ENCODE measurements around the gene TMEM101. TPM values are rescaled to one million over a fixed set of nuclear protein-coding genes. Genes with fewer than 3 reads are reported as not detected.

TMEM101 gene
- total and polyA plus RNA-seq, 2 of the 13 experiments (the other 11 are each of a cell fraction or from before 2014, with no cell fraction given): 72.0 to 100 TPM

DNA sequence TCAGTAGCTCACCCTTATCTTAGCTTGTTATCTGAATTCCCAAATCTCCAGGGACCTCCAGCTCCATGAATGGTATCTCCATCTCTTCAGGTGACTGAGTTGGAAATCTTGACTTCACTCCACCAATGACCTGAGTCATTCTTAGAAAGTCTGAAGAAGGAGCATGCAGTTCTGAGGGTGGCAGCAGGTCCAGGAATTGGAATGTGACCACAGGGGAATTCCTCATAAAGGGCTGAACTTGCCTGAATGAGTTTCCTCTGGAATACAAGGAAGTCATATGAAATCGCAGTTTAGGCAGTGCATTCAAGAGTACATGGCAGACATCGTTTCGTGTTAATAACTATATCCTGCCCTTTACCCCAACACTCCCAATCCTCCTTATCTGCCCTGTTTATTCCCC, 48.5 kb downstream of the TMEM101 start:
- peaks cover 5 to 45% of the 10 kb centered on the region in 2 experiments for H3K27me3 ChIP-seq (ENCODE audit: control insufficient read depth in 1 of 2, insufficient read depth in 2 of 2, low read length in 2 of 2)
- FAIRE-seq (no peak), DNase-seq (ENCODE audit: low spot score) (no peak), ATAC-seq (no peak)
- H2AFZ ChIP-seq (ENCODE audit: low read length): no peak overlapping the region
- H3K36me3 ChIP-seq (replicated peaks in 1 of 2; ENCODE audit: control insufficient read depth in 1 of 2, insufficient read depth in 2 of 2, low read length in 2 of 2): no peaks in the 10 kb centered on the region
- H3K27ac ChIP-seq (ENCODE audit: extremely low read length, insufficient read depth, low read length): no peak overlapping the region
- WGBS (ENCODE audit: low lambda C conversion rate): 43% methylated on average over 3 of the region's 3 CpGs
- H3K4me2 ChIP-seq (ENCODE audit: low read depth, low read length): no peak overlapping the region
- H3K4me1 ChIP-seq (ENCODE audit: insufficient read depth, low read length): peaks cover 38% of the 10 kb centered on the region
- H3K4me3 ChIP-seq (replicated peaks in 1 of 3; ENCODE audit: insufficient read depth in 1 of 3, low read depth in 2 of 3, low read length in 3 of 3): no peak overlapping the region
- no TSS peak for BruUV-seq (replicated peaks)
- in situ Hi-C loops (cut with HindIII; ENCODE audit: extremely low pct_ligation_motif_present, low pct_unique_long_range_greater_than_20kb) (no loop called here), intact Hi-C loops (cut with micrococcal nuclease; ENCODE audit: unreplicated experiment) (no loop called here)
- no peak overlapping the region for H3K9ac ChIP-seq (ENCODE audit: insufficient read depth, low read depth, low read length)
- ChIA-PET CTCF (ENCODE audit: low intra/inter-chr PET ratio, low total read pairs) (no interaction called here), POLR2A (no interaction called here)
- no peaks in the 10 kb centered on the region for H3K9me3 ChIP-seq (ENCODE audit: low read length)
- no peaks in the 10 kb centered on the region for H3K79me2 ChIP-seq (ENCODE audit: insufficient read depth, low read length)
- no peaks in the 10 kb centered on the region for H4K20me1 ChIP-seq (ENCODE audit: insufficient read depth, low read length)
- TF ChIP-seq KDM3A (CRISPR knock-in tag; IDR thresholded peaks at IDR 0.05; ENCODE audit: low read depth) (no peak), ZNF790 (CRISPR knock-in tag; IDR thresholded peaks at IDR 0.05; ENCODE audit: borderline replicate concordance) (no peak), ZMAT3 (CRISPR knock-in tag; conservative IDR thresholded peaks at IDR 0.05) (no peak), ZNF672 (CRISPR knock-in tag; IDR thresholded peaks at IDR 0.05) (no peak), AGO2 (optimal IDR thresholded peaks at IDR 0.05; ENCODE audit: low read depth, low read length) (no peak), TCF7 (IDR thresholded peaks at IDR 0.05; ENCODE audit: low read depth) (no peak), ZBTB8A (CRISPR knock-in tag; IDR thresholded peaks at IDR 0.05; ENCODE audit: borderline replicate concordance, low read depth) (no peak), DR1 (CRISPR knock-in tag; IDR thresholded peaks at IDR 0.05) (no peak)
- TF ChIP-seq, protein P1, sequence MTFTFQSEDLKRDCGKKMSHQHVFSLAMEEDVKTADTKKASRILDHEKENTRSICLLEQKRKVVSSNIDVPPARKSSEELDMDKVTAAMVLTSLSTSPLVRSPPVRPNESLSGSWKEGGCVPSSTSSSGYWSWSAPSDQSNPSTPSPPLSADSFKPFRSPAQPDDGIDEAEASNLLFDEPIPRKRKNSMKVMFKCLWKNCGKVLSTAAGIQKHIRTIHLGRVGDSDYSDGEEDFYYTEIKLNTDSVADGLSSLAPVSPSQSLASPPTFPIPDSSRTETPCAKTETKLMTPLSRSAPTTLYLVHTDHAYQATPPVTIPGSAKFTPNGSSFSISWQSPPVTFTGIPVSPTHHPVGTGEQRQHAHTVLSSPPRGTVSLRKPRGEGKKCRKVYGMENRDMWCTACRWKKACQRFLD (CRISPR knock-in tag; IDR thresholded peaks at IDR 0.05; ENCODE audit: borderline replicate concordance): no peak
- TF ChIP-seq, protein P2, sequence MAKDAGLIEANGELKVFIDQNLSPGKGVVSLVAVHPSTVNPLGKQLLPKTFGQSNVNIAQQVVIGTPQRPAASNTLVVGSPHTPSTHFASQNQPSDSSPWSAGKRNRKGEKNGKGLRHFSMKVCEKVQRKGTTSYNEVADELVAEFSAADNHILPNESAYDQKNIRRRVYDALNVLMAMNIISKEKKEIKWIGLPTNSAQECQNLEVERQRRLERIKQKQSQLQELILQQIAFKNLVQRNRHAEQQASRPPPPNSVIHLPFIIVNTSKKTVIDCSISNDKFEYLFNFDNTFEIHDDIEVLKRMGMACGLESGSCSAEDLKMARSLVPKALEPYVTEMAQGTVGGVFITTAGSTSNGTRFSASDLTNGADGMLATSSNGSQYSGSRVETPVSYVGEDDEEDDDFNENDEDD (CRISPR knock-in tag; IDR thresholded peaks at IDR 0.05; ENCODE audit: borderline replicate concordance): no peak
- TF ChIP-seq, protein P3, sequence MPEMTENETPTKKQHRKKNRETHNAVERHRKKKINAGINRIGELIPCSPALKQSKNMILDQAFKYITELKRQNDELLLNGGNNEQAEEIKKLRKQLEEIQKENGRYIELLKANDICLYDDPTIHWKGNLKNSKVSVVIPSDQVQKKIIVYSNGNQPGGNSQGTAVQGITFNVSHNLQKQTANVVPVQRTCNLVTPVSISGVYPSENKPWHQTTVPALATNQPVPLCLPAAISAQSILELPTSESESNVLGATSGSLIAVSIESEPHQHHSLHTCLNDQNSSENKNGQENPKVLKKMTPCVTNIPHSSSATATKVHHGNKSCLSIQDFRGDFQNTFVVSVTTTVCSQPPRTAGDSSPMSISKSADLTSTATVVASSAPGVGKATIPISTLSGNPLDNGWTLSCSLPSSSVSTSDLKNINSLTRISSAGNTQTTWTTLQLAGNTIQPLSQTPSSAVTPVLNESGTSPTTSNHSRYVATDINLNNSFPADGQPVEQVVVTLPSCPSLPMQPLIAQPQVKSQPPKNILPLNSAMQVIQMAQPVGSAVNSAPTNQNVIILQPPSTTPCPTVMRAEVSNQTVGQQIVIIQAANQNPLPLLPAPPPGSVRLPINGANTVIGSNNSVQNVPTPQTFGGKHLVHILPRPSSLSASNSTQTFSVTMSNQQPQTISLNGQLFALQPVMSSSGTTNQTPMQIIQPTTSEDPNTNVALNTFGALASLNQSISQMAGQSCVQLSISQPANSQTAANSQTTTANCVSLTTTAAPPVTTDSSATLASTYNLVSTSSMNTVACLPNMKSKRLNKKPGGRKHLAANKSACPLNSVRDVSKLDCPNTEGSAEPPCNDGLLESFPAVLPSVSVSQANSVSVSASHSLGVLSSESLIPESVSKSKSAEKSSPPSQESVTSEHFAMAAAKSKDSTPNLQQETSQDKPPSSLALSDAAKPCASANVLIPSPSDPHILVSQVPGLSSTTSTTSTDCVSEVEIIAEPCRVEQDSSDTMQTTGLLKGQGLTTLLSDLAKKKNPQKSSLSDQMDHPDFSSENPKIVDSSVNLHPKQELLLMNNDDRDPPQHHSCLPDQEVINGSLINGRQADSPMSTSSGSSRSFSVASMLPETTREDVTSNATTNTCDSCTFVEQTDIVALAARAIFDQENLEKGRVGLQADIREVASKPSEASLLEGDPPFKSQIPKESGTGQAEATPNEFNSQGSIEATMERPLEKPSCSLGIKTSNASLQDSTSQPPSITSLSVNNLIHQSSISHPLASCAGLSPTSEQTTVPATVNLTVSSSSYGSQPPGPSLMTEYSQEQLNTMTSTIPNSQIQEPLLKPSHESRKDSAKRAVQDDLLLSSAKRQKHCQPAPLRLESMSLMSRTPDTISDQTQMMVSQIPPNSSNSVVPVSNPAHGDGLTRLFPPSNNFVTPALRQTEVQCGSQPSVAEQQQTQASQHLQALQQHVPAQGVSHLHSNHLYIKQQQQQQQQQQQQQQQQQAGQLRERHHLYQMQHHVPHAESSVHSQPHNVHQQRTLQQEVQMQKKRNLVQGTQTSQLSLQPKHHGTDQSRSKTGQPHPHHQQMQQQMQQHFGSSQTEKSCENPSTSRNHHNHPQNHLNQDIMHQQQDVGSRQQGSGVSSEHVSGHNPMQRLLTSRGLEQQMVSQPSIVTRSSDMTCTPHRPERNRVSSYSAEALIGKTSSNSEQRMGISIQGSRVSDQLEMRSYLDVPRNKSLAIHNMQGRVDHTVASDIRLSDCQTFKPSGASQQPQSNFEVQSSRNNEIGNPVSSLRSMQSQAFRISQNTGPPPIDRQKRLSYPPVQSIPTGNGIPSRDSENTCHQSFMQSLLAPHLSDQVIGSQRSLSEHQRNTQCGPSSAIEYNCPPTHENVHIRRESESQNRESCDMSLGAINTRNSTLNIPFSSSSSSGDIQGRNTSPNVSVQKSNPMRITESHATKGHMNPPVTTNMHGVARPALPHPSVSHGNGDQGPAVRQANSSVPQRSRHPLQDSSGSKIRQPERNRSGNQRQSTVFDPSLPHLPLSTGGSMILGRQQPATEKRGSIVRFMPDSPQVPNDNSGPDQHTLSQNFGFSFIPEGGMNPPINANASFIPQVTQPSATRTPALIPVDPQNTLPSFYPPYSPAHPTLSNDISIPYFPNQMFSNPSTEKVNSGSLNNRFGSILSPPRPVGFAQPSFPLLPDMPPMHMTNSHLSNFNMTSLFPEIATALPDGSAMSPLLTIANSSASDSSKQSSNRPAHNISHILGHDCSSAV (CRISPR knock-in tag; IDR thresholded peaks at IDR 0.05; ENCODE audit: borderline replicate concordance): no peak
- TF ChIP-seq, protein P4, sequence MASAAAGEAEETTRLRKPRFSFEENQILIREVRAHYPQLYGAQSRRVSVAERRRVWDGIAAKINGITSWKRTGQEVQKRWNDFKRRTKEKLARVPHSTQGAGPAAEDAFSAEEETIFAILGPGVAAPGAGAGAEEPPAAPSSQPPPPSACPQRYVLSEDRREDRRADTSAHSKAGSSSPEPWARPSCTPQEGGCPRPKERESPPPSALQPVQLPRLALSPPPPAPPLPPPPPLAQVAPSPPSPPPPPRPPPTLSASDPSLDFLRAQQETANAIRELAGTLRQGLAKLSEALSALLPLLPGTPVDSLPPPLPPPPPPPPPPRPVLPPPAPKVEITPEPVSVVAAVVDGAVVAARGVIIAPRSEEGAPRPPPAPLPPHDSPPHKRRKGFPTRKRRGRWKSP (CRISPR knock-in tag; IDR thresholded peaks at IDR 0.05): no peak

Measured in HepG2 (cell line).